Placental pericyte (primary cell): Measurements from ENCODE around the gene NBPF1. TPM values are rescaled to one million over a fixed set of nuclear protein-coding genes. Genes with fewer than 3 reads are reported as not detected.

Experiments
- small RNA-seq: library from RNA; depleted of rRNA; stranded (forward); fragments of <200 nt; gene quantifications from one replicate; pipeline ENCODE3, GENCODE V24; 2012; ENCODE audit warnings: low replicate concordance
- total RNA-seq: library from RNA; depleted of rRNA; stranded (reverse); fragments of >200 nt; gene quantifications from 2 replicates; pipeline ENCODE4 v1.2.3, GENCODE V29; 2012

Gene NBPF1
- 31.9 and 164 TPM in 2 replicates for total RNA-seq

GRCh38 chr1:16613185-16614147, at the start of gene NBPF1:
TSS of gene NBPF1 (minus strand) at chr1:16613564.

GRCh38 chr1:16514107-16515055, 99.0 kb downstream of the NBPF1 start, which contains the start of gene RNU1-1:
TSS of gene RNU1-1 (minus strand) at chr1:16514285.

Small RNA genes lying within 50 kb of the gene (small RNA-seq; reads per million reads assigned to genes)
- 0.13 reads per million for gene RNU1-1
- not detected for gene RNU1-6P

Other genes with a start within 250 kb of the NBPF1 start
- 71.1 and 107 TPM in 2 replicates for gene SZRD1, start 246.3 kb downstream of the NBPF1 start, total RNA-seq
- gene SPATA21, start 176.1 kb downstream of the NBPF1 start, total RNA-seq = not detected in 2 replicates
- 98.7 and 109 TPM in 2 replicates for gene NECAP2, start 172.8 kb downstream of the NBPF1 start, total RNA-seq
- gene RNU1-1, start 99.3 kb downstream of the NBPF1 start, total RNA-seq = under 0.01 TPM in 2 replicates
- gene RNU1-3, start 53.4 kb upstream of the NBPF1 start, total RNA-seq = under 0.01 TPM in 2 replicates
- under 0.01 TPM in 2 replicates for gene RNU1-4, start 127.0 kb upstream of the NBPF1 start, total RNA-seq